RCC 7860 (cell line): ENCODE results near the gene NFX1.
"Not testable (repeated sequence)": the region's sequence is repeated elsewhere in the genome, so short reads cannot be mapped to it uniquely, and the experiment has no call there.

Source experiments
- DNase-seq: peaks from one replicate; pipeline ENCODE4 v3.0.0-alpha.2; 2015; ENCODE audit warnings: low spot score
- FAIRE-seq: peaks from 2 replicates; lab custom pipeline; 2012; peaks lifted over from hg19 to GRCh38; lab: Jason Lieb, UNC

The NFX1 gene

DNA sequence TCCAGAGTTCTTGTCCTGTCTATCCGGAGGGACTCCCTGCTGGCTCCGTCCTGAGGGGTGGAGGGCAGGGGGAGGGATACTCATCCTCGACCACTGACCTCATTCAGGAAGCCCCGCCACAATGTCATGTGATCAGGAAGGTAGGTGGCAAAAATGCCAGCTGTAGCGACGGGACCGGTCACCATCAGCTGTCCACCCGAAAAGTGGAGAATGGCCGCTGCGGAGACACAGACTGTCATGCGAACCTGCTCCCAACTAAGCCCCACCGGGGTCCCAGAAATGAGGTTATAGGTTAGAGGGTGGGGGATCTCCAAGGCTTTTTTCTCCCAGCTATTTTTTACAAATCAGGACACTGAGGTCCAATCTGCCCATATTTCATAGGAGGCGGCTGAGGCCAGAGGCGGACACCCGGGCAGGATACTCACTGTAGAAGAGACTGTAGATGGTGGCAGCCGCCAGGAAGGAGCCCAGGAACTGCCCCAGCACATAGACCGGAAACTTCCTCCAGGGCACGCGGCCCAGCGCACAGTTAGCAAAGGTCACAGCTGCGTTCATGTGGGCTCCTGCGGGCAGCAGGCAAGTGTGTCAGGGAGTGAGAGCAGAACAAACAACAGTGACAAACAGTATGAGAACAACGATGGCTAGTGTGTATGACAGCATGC is 95.8 kb downstream of the NFX1 start:
- DNase-seq, FAIRE-seq: not testable (repeated sequence)

DNA sequence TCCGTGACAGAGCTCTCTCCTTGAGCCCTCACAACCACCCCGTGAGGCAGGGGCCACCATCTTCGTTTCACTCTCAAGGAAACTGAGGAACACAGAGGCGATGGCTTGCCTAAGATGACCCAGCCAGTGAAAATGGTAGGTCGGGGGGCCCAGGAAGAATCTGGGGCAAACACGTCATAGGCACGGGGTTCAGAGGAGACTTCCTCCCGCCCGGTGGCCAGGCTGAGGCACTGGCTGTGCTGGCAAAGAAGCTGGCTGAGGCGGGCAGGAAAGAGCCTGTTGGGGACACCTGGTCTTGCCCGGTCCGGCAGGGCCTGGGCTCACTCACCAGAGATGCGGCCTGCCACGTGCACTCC is 96.3 kb downstream of the NFX1 start:
- not testable (repeated sequence) for FAIRE-seq, DNase-seq

DNA sequence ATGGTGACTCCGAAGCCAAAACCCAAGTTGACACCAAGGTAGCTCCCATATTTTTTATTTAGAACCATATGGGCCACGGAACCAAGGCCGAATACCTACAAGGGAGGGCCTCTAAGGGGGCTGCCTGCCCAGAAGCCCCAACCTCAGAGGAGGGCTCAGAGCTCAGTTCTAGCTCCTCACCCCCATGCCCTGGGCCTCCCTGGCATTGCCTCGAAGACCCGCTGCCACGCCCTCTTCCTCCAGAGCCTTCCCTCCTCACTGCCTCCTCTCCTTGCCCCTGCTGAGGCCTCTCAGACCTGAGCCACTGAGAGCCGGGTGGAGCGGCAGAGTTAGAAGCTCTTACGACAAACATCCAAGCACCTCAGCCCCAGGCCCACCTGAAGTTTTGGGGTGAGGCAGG is 96.7 kb downstream of the NFX1 start:
- not testable (repeated sequence) for DNase-seq, FAIRE-seq

DNA sequence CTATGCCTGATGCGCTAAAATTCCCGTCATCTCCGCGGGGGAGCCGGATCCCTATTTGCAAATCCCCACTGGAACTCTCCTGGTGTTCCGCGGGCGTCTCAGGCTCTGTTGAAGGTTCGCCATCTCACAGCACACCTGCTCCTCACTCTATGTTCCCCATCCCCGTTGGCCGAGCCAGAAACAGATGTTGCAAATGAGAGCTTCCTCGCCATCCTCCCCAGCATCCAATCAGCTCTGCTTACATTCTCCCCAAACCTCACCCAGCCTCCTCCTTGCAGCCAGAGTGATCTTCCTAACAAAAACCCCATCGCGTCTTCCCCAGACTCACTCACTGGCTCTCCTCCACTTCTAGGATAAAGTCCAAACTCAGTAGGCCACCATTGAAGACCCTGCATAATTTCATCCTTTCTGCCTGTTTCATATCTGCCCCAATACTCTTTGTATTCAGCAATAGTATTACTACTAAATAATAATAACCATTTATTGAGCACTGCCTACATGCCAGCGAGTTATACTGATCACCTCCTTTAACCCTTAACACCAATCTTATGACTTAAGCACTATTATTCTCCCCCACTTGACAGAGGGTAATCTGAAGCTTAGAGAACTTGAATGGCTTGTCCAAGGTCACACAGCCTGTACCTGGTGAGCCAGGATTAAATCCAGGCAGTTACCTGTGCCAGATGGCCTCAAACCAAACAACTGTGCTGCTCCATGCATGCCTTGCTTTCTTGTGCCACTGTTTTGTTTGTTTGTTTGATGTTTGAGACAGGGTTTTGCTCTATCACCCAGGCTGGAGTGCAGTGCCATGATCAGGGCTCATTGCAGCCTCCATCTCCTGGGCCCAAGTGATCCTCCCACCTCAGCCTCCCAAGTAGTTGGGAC is 98.0 kb downstream of the NFX1 start:
- no peak for FAIRE-seq
- no peak for DNase-seq

DNA sequence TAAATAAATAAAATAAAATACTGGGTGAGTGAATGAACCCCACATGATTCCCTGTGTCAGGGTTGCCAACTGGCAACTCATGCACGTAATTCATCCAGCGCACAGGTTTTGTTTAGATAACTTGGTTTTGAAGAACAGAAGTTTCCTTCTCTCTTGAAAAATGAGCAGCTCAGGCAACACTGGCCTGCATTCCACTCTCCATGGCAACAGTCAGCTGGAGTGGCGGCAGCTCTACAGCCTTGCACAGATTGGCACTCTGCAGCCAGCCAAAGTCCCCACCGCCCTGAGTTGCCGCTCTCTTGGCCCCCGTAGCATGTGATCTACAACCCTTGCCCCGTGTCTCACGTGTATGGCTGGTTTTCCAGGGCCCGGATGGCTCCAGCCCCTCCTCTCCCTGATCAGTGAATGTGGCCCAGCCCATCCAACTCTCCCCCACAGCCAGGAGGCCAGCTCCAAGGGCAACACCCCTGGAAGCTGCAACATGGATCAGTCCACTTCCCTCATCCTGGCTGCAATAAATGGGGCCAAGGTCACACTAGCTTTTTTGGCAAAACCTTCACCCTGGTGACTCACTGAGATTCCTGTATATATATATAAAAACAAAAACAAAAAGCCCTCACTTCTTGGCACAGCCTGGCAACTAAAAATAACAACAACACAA is 100.9 kb downstream of the NFX1 start:
- DNase-seq = peak; percentile 14
- not testable (repeated sequence) for FAIRE-seq

DNA sequence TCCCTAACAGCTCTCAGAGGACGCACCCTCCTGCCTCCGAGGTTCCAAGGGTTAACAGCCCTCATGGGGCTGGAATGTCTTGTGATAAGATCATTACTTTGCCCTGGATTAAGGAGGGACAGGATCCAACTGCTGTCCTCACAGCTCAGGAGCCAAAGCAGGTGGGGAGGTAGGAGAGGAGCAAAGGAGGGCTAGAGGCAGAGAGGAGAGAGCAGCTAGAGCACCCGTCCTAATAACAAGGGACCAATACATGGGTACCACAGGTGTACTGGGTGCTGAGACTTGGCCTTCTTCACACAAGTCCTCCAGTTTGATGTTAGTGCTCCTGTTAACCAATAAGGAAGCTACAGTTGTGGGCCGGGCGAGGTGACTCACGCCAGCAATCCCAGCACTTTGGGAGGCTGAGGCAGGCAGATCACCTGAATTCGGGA is 102.3 kb downstream of the NFX1 start:
- not testable (repeated sequence) for FAIRE-seq, DNase-seq

DNA sequence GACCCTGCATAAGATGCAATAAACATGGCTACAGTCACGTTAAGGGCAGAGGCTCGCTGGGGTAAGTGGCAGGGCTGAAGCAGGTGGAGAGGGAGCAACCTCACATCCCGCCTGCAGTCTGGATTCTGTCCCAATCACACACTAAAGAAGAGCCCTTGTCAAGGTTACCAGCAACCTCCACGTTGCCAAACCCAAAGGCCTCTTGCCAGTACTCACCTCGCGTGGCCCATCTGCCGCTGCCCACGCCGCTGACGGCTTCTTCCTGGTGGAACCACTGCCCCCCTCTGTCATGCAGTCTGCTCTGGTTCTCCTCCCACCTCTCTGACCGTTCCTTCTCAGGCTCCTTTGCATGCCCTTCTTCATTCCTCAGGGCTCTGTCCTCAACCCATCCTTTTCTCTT is 103.3 kb downstream of the NFX1 start:
- FAIRE-seq = no peak
- no peak for DNase-seq

DNA sequence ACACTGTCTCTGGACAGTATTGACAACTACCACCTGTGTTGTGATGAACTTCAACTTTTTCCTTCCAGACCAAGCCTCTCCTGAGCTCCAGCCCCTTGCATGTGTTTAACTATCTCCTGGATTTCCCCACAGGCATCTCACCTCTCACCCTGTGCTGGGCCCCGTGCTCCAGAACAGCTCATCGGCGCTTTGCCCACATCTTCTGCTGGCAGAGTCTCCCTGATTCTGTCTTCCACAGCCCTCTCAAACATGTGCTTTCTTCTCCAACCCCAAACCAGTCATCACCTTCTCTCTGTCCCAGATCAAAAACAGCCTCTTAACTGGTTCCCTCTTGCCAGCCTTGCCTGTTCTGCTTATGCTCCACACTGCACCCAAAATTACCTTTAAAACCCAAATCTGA is 103.7 kb downstream of the NFX1 start:
- not testable (repeated sequence) for FAIRE-seq, DNase-seq

DNA sequence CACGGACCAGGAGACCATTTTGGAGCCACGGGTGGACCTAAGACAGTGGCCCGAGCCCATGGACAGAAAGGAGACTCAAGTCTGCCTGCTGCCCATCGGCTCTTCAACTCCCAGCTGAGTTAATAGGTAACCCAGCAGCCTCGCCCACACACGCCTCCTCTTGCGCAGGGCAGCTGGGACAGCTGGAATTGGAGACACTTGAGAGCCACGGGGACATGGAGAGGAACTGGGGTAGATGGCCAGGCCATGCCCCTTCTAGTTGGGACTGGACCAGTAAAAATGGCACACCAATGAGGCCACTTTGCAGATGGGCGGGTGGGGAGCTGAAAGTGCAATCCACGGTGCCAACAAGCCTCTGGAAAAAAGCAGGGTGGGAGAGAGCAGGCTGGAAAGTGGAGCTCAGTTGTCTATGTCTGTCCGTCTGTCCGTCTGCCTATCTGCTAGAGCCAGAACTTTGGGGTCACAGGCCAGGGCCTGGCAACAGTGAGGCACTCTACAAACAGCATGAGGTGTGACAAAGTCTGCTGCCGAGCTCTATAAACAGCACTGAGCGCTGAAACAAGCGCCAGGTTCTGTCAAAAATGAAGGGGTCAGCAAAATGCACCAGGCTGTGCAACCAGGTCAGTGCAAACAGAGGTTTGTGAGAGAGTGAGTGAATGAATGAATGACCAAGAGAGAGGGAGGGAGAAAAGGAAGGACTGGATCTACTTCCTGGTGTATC is 105.0 kb downstream of the NFX1 start:
- not testable (repeated sequence) for DNase-seq, FAIRE-seq

DNA sequence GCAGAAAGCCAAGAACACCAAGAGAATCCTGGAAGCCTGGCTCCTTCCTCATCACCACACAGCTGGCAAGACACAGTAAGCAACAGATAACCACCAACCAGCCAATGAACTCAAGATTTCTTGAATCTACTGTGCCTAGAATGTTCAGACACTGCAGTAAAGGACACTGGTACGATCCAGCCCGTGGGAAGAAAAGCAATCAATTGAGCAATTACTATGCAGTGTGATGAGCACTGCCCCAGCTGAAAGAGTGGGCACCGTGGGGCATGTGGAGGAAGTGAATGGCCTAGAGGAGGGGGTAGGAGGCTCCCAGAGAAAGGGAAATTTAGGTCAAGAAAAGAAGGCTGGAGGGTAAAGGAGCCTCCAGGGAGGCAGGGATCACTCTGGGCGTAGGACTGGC is 107.5 kb downstream of the NFX1 start:
- not testable (repeated sequence) for DNase-seq, FAIRE-seq

DNA sequence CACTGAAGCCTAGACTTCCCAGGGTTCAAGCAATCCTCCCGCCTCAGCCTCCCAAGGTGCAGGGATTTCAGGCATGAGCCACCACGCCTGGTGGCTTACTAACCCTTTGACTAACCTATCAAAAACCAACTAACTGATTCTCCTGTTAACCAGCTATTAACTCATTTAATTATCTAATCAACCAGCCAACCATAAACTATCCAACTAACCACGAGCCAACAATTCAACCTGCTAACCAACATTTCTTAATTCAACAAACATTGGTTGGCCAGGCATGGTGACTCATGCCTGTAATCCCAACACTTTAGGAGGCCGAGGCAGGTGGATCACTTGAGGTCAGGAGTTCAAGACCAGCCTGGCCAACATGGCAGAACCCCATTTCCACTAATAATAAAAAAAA is 108.7 kb downstream of the NFX1 start:
- FAIRE-seq, DNase-seq: not testable (repeated sequence)

DNA sequence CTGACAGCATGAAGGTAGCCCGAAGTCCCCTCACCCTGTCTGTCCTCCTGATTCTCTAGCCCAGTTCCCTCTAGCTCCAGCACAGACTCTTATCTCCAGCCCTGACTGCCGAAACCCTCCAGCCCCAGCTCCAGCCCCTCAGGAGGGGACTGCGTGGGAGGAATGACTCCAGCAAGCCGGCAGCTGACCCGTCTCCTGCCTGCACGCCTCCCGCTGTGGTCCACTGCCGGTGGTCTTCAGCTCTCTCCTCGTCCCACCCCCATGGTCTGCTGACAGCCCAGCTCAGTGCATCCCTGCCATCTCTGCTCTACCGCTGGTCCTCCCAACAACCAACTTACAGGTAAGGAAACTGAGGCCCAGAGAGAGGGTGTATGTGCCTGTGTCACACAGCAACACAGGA is 111.5 kb downstream of the NFX1 start:
- FAIRE-seq, DNase-seq: not testable (repeated sequence)

DNA sequence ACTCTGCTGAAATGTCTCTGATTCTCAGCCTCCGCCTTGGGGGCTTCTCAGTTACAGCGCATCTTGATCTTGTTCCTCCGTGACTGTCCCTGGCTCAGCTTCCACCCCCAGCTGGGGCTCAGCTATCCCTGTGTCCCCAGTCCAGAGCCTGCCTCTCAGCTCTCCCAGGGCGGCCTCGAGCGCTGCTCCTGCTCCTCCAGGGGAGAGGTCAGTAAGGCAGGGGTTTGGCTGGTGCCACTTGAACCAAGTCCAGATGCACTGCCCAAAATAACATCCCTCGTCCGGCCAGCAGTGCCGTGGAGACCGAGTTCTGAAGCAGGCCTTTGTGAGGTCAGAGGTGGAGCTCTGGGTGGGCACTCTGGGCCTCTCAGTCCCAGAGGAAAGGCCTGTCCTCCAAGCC is 112.1 kb downstream of the NFX1 start, which contains the start of gene AQP7:
Gene AQP7, minus strand, starts transcription at position 198 of the 400 bp plus-strand sequence. CDS start 1,306 bp downstream, outside the sequence.
- not testable (repeated sequence) for FAIRE-seq, DNase-seq

DNA sequence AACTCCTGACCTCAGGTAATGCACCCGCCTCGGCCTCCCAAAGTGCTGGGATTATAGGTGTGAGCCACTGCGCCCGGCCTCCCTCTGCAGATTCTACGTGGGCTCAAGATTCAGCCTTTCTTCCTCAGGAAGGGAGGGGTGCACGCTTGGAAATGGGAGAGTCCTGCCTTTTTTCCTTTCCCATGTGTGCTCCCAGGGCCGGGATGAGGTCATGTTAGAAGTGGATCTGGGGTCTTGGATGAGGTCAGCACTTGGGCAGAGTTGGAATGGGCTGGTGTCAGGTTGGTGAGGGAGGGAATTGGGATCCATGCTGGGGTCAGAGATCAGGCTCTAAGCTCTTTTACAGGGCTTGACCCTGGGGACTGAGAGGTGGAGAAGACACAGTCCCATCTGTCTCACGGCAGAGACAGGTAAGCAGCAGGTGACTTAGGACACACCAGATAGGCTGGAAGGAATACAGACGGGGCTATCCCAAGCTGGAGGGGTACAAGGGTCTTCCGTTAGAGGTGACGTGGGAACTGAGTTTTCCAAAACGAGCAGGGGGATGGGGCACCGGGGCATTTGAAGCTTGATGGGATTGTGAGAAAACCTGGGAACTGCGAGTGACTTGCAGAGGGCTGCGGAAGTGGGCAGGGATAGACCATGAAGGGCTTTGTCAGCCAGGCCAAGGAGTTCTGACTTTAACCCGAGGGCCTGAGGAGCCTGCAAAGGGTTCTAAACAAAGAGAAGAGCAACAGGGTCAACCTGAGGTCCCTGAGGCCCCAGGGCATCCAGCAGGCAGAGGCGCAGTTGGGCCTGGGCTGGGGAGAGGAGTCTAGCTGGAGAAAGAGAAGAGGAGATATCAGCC is 113.8 kb downstream of the NFX1 start:
- no peak for FAIRE-seq
- no peak for DNase-seq

DNA sequence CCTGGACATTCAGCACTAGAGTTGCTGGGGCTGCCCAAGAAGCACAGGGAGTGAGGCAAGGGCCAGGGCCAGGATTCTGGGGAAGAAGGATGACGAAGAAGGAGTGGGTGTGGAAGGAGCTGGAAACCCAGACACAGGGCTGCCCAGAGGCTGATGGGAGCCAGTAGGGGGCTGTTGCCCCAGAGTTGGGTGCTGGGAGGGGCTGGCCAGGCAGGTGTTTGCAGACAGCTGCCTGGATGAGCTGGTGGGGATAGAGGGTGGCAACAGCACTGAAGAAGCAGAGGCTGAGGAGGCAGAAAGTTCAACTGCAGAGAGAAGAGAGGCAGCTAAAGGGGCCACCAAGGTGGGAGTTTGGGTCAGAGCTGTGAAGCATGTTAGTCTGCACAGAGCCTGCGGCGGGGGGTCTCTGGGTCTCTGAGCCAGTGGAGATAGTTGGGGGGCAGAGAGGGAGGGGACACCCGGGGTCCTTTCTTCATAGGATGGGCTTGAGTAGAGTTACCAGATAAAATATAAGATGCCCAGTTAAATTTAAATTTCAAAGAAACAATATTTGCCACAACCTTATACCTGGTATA is 114.6 kb downstream of the NFX1 start:
- DNase-seq (no peak), FAIRE-seq (no peak)

DNA sequence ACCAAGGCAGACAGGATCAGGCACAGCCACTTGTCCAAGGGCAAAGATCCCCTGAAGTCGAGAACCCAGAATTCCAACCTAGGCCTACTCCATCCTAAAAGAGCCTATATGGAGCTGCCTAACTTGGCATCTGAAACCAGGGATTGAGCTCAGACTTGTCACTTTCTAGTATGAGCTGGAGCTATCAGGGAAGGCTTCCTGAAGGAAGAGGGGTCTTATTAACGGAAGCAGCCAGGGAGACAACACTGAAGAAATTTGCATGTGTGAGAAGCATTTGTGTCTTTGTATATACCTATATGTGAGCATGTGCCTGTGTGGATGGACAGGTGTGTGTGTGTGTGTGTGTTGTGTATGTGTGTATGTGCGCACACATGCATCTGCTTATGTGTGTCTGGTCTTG is 116.7 kb downstream of the NFX1 start:
- no peak for FAIRE-seq
- no peak for DNase-seq

DNA sequence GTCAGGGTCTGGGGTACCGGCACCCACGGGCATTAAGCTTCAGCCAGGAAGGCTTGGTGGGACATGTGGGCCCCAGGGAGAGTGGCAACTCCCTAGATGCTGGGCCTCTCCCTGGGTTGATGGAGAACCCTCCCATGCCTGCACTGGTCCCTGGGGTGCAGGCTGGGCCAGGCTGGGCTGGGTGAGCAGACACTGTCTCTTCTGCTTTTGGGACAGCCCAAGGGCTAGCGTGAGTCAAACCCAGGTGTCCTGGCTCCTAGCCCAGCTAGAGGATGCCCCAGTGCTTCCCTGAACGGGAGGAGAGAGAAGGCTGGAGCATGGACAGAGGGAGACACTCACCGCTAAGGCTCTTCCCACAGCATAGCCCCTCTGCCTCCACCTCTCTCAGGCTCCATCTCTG is 117.8 kb downstream of the NFX1 start:
- FAIRE-seq = no peak

DNA sequence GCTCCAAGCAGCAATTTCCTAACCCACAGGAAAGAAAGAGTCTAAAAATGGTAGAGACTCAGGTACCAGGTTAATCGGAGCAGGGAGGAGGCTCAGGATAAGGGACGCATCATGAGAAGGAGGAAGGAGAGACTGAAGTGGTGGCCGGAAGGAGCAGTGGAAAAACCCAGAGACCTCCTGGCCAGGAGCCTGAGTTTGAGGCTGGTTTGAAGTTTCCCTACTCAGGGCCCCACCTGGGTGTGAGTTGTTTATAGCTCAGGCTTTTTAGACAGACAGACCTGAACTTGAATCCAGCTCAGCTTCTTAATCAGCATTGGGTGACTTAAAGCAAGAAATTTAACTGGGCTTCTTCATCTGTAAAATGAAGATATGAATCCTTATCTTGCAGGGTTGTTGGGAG is 124.0 kb downstream of the NFX1 start:
- FAIRE-seq = no peak
- no peak for DNase-seq

More for the DNA sequence above, 117.8 kb downstream of the NFX1 start:
- no peak for DNase-seq

DNA sequence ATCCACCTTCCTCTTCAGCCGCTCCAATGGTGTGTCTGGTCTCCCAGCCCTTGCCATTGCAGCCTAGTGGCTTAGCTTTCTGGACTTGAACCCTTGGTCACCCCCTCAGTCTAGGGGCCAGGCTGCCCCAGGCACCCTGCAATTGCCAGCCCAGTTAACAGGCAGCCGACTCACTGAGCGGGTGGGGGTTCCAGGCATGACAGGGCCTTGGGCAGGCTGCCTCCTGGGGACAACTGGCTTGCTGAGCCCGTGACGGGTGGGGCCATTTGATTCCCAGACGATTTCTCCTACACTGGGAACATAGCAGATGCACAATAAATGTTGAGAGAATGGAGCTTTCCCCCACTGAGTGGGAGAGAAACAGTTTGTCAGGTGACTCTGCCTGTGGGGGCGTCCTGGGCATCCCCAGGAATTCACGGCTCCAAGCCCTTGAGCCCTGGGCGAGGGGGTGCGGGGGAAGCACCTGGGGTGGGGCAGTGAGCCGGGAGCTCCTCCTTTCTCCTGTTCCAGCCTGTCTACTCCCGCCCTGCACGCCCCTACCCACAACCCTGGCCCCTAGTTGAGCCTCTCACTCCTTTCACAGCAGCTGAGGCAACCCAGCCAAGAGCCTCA is 124.7 kb downstream of the NFX1 start:
- DNase-seq = no peak
- FAIRE-seq = no peak
